GM23338 (cell line): ENCODE results near the gene KCNA2.

Experiments used
- EZH2 ChIP-seq: fragments of 200-600 bp; sonication (generic); IDR thresholded peaks from one replicate; pipeline ENCODE4 v1.8.0; 2017; ENCODE audit warnings: antibody characterized with exemption, mild to moderate bottlenecking, low read depth; ENCODE audit not compliant: unreplicated experiment
- JUNB ChIP-seq: IDR thresholded peaks from one replicate; pipeline ENCODE4 v1.6.1; 2016; ENCODE audit warnings: antibody characterized with exemption; ENCODE audit not compliant: unreplicated experiment
- POLR2AphosphoS5 ChIP-seq: IDR thresholded peaks from 2 replicates; pipeline ENCODE4 v1.6.1; 2016; ENCODE audit warnings: antibody characterized with exemption, low read depth
- ZNF114 ChIP-seq: fragments of 250-450 bp; sonication (Bioruptor Pico); IDR thresholded peaks from 2 replicates; pipeline ENCODE4 v1.5.0; 2020; ENCODE audit warnings: mild to moderate bottlenecking, moderate library complexity
- TF ChIP-seq, protein P1 (sequence below), 2 experiments: fragments of 200-600 bp in 1 of 2; sonication (generic) in 1 of 2; conservative IDR thresholded peaks; 2 replicates each; pipeline versions ENCODE4 v1.5.1 to v1.6.1; 2016 to 2017; ENCODE audit warnings: antibody characterized with exemption in 2 of 2, low read depth in 2 of 2, mild to moderate bottlenecking in 2 of 2, moderate library complexity in 1 of 2
- TF ChIP-seq, protein P2 (sequence below): IDR thresholded peaks from one replicate; pipeline ENCODE4 v1.6.1; 2018; ENCODE audit warnings: antibody characterized with exemption; ENCODE audit not compliant: unreplicated experiment

DNA sequence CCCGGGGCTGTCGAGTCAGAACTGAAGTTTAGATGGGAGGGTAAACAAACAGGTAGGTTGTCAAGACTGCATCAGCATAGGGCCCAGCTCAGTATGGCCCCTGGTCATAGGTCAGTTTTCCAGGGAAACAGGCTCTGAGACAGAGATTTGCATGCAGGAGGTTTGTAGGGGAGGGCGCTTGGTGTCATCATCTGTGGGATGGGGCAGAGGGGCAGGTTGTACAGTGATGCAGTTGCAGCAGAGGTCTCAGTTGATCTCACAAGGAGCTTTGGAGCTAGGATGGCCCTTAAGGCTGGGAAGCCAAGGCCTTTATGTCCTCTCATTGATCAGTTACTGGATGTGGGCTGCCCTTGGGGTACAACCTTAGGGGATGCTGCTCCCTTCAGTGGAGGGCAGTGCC is 48.7 kb downstream of the KCNA2 start:
- TF ChIP-seq, protein P1, sequence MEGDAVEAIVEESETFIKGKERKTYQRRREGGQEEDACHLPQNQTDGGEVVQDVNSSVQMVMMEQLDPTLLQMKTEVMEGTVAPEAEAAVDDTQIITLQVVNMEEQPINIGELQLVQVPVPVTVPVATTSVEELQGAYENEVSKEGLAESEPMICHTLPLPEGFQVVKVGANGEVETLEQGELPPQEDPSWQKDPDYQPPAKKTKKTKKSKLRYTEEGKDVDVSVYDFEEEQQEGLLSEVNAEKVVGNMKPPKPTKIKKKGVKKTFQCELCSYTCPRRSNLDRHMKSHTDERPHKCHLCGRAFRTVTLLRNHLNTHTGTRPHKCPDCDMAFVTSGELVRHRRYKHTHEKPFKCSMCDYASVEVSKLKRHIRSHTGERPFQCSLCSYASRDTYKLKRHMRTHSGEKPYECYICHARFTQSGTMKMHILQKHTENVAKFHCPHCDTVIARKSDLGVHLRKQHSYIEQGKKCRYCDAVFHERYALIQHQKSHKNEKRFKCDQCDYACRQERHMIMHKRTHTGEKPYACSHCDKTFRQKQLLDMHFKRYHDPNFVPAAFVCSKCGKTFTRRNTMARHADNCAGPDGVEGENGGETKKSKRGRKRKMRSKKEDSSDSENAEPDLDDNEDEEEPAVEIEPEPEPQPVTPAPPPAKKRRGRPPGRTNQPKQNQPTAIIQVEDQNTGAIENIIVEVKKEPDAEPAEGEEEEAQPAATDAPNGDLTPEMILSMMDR (conservative IDR thresholded peaks at IDR 0.05; ENCODE audit: low read depth in 2 of 2): no peak
- no peak for TF ChIP-seq POLR2AphosphoS5
- no peak for TF ChIP-seq JUNB
- TF ChIP-seq EZH2: no peak
- TF ChIP-seq, protein P2, sequence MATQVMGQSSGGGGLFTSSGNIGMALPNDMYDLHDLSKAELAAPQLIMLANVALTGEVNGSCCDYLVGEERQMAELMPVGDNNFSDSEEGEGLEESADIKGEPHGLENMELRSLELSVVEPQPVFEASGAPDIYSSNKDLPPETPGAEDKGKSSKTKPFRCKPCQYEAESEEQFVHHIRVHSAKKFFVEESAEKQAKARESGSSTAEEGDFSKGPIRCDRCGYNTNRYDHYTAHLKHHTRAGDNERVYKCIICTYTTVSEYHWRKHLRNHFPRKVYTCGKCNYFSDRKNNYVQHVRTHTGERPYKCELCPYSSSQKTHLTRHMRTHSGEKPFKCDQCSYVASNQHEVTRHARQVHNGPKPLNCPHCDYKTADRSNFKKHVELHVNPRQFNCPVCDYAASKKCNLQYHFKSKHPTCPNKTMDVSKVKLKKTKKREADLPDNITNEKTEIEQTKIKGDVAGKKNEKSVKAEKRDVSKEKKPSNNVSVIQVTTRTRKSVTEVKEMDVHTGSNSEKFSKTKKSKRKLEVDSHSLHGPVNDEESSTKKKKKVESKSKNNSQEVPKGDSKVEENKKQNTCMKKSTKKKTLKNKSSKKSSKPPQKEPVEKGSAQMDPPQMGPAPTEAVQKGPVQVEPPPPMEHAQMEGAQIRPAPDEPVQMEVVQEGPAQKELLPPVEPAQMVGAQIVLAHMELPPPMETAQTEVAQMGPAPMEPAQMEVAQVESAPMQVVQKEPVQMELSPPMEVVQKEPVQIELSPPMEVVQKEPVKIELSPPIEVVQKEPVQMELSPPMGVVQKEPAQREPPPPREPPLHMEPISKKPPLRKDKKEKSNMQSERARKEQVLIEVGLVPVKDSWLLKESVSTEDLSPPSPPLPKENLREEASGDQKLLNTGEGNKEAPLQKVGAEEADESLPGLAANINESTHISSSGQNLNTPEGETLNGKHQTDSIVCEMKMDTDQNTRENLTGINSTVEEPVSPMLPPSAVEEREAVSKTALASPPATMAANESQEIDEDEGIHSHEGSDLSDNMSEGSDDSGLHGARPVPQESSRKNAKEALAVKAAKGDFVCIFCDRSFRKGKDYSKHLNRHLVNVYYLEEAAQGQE: no peak
- TF ChIP-seq ZNF114 (CRISPR knock-in tag): no peak
